H1 (cell line): ENCODE results near the gene PHACTR2. TPM values are rescaled to one million over a fixed set of nuclear protein-coding genes. Genes with fewer than 3 reads are reported as not detected.
A peak's percentile ranks its signal among the peaks of the same experiment; 100 is the strongest.

ENCODE experiments used
- CTCF ChIA-PET: fragments of 300-600 bp; sonication (Branson Sonifier 250); formaldehyde crosslinking; loops from one replicate; lab custom pipeline; 2021; ENCODE audit not compliant: partially characterized antibody; lab: Charles Lee
- POLR2A ChIA-PET: fragments of 300-600 bp; sonication (Branson Sonifier 250); formaldehyde crosslinking; loops from one replicate; lab custom pipeline; 2021; ENCODE audit warnings: inconsistent platforms; ENCODE audit not compliant: partially characterized antibody; lab: Charles Lee
- DNase-seq, 2 experiments: peaks; one replicate each; pipeline versions ENCODE4 v3.0.0 to v3.0.0-alpha.2; 2010 to 2022; ENCODE audit warnings: low spot score in 2 of 2, low read depth in 1 of 2, mixed read lengths in 1 of 2
- FAIRE-seq: peaks from 2 replicates; lab custom pipeline; 2011; peaks lifted over from hg19 to GRCh38; lab: Jason Lieb, UNC
- H2AFZ ChIP-seq: 2 replicates; pipeline ENCODE4 v1.8.1; 2012; ENCODE audit warnings: low read length, inconsistent platforms
- H2AK5ac ChIP-seq: 2 replicates; pipeline ENCODE4 v1.6.1; 2013; ENCODE audit warnings: low read depth, low read length
- H2BK120ac ChIP-seq: replicated peaks from 2 replicates; pipeline ENCODE3; 2013; ENCODE audit warnings: low read depth, low read length, inconsistent platforms
- H2BK12ac ChIP-seq: 2 replicates; pipeline ENCODE4 v1.6.1; 2013; ENCODE audit warnings: low read depth, low read length
- H2BK15ac ChIP-seq: 2 replicates; pipeline ENCODE4 v1.6.1; 2013; ENCODE audit warnings: low read length
- H2BK20ac ChIP-seq: 2 replicates; pipeline ENCODE4 v1.6.1; 2013; ENCODE audit warnings: low read length
- H2BK5ac ChIP-seq: 2 replicates; pipeline ENCODE4 v1.6.1; 2013; ENCODE audit warnings: low read depth, low read length
- H3K14ac ChIP-seq: 2 replicates; pipeline ENCODE4 v1.6.1; 2013; ENCODE audit warnings: inconsistent platforms; ENCODE audit not compliant: insufficient read length
- H3K18ac ChIP-seq: 2 replicates; pipeline ENCODE4 v1.6.1; 2013; ENCODE audit warnings: low read length; ENCODE audit errors: extremely low read depth
- H3K23ac ChIP-seq: 2 replicates; pipeline ENCODE4 v1.6.1; 2013; ENCODE audit warnings: inconsistent platforms; ENCODE audit not compliant: insufficient read length
- H3K23me2 ChIP-seq: 2 replicates; pipeline ENCODE4 v1.6.1; 2013; ENCODE audit warnings: low read depth, low read length
- H3K27ac ChIP-seq: 2 replicates; pipeline ENCODE4 v1.6.1; 2011; ENCODE audit warnings: low read depth, low read length, inconsistent platforms
- H3K27me3 ChIP-seq, 4 experiments: replicated peaks in 1 of 4; 1 replicate in 1 of 4; 2 replicates in 3 of 4; pipeline versions ENCODE4 v1.6.1 to v1.8.1; 2011 to 2013; ENCODE audit warnings: low read length in 3 of 4, mild to moderate bottlenecking in 3 of 4, inconsistent platforms in 2 of 4, mixed read lengths in 2 of 4, moderate library complexity in 1 of 4; ENCODE audit not compliant: control insufficient read depth in 3 of 4, insufficient read depth in 3 of 4; ENCODE audit errors: extremely low read depth in 1 of 4
- H3K36me3 ChIP-seq, 4 experiments: 2 replicates each; pipeline versions ENCODE4 v1.6.1 to v1.8.1; 2011 to 2013; ENCODE audit warnings: mild to moderate bottlenecking in 4 of 4, low read length in 3 of 4, moderate library complexity in 2 of 4, control low read depth in 1 of 4, inconsistent platforms in 1 of 4; ENCODE audit not compliant: insufficient read depth in 4 of 4, control insufficient read depth in 2 of 4
- H3K4ac ChIP-seq: replicated peaks from 2 replicates; pipeline ENCODE3; 2013; ENCODE audit warnings: low read length, low read depth, mixed read lengths, inconsistent platforms; ENCODE audit not compliant: insufficient read length
- H3K4me1 ChIP-seq, 4 experiments: replicated peaks in 1 of 4; 1 replicate in 1 of 4; 2 replicates in 3 of 4; pipeline versions ENCODE4 v1.6.1 to v1.8.1; 2011 to 2013; ENCODE audit warnings: low read length in 3 of 4, inconsistent platforms in 2 of 4, mixed read lengths in 1 of 4; ENCODE audit not compliant: insufficient read depth in 4 of 4, control insufficient read depth in 3 of 4
- H3K4me2 ChIP-seq, 2 experiments: 2 replicates each; pipeline versions ENCODE4 v1.6.1 to v1.8.1; 2011 to 2013; ENCODE audit warnings: low read depth in 2 of 2, low read length in 2 of 2, control low read depth in 1 of 2, inconsistent platforms in 1 of 2, mild to moderate bottlenecking in 1 of 2; ENCODE audit not compliant: insufficient read depth in 1 of 2
- H3K4me3 ChIP-seq, 4 experiments: fragments of 200-600, 300-600 bp in 1 of 4; sonication (generic), shearing (Covaris generic), sonication (Bioruptor Twin) in 1 of 4; 2 replicates each; pipeline versions ENCODE4 v1.5.1 to v1.8.1; 2011 to 2016; ENCODE audit warnings: low read length in 4 of 4, low read depth in 3 of 4, control low read depth in 2 of 4, inconsistent platforms in 2 of 4, mild to moderate bottlenecking in 2 of 4, mixed read lengths in 1 of 4, moderate library complexity in 1 of 4; ENCODE audit not compliant: insufficient read depth in 2 of 4; ENCODE audit errors: extremely low read depth in 1 of 4
- H3K56ac ChIP-seq: replicated peaks from 2 replicates; pipeline ENCODE3; 2013; ENCODE audit warnings: low read depth, mild to moderate bottlenecking, mixed read lengths, low read length, inconsistent platforms; ENCODE audit not compliant: insufficient read length
- H3K79me1 ChIP-seq: 2 replicates; pipeline ENCODE4 v1.6.1; 2013; ENCODE audit warnings: low read depth, low read length, control low read depth
- H3K79me2 ChIP-seq, 2 experiments: 2 replicates each; pipeline versions ENCODE4 v1.6.1 to v1.8.1; 2012 to 2013; ENCODE audit warnings: low read length in 2 of 2, mild to moderate bottlenecking in 2 of 2, inconsistent platforms in 1 of 2; ENCODE audit not compliant: insufficient read depth in 2 of 2, control insufficient read depth in 1 of 2
- H3K9ac ChIP-seq, 4 experiments: replicated peaks in 1 of 4; 1 replicate in 1 of 4; 2 replicates in 3 of 4; pipeline versions ENCODE4 v1.6.1 to v1.8.1; 2011 to 2013; ENCODE audit warnings: low read depth in 3 of 4, low read length in 3 of 4, control low read depth in 2 of 4, mild to moderate bottlenecking in 2 of 4, moderate library complexity in 2 of 4, inconsistent platforms in 1 of 4; ENCODE audit errors: extremely low read depth in 1 of 4
- H3K9me3 ChIP-seq, 2 experiments: 2 replicates each; pipeline versions ENCODE4 v1.6.1 to v1.8.1; 2012 to 2013; ENCODE audit warnings: mild to moderate bottlenecking in 2 of 2, moderate library complexity in 2 of 2, control low read depth in 1 of 2, inconsistent platforms in 1 of 2, low read depth in 1 of 2, low read length in 1 of 2, mixed read lengths in 1 of 2; ENCODE audit not compliant: insufficient read depth in 2 of 2
- H4K20me1 ChIP-seq, 2 experiments: replicated peaks in 1 of 2; 2 replicates each; pipeline versions ENCODE3 to v1.8.1; 2011 to 2013; ENCODE audit warnings: inconsistent platforms in 2 of 2, low read length in 2 of 2, mild to moderate bottlenecking in 1 of 2; ENCODE audit not compliant: insufficient read depth in 2 of 2, control insufficient read depth in 1 of 2
- H4K5ac ChIP-seq: 2 replicates; pipeline ENCODE4 v1.6.1; 2013; ENCODE audit warnings: low read length, low read depth, mixed read lengths, inconsistent platforms; ENCODE audit not compliant: insufficient read length
- H4K8ac ChIP-seq: 2 replicates; pipeline ENCODE4 v1.8.0; 2013; ENCODE audit warnings: mild to moderate bottlenecking, moderate library complexity, low read length, inconsistent platforms; ENCODE audit not compliant: insufficient read depth; ENCODE audit errors: extremely low read depth
- H4K91ac ChIP-seq: replicated peaks from 2 replicates; pipeline ENCODE3; 2013; ENCODE audit warnings: low read length, mixed read lengths, inconsistent platforms; ENCODE audit not compliant: insufficient read length
- CBX8 ChIP-seq: fragments of 300-800, 300-1000 bp; sonication (generic); IDR thresholded peaks from 2 replicates; pipeline ENCODE4 v1.7.1; 2016; ENCODE audit warnings: low read depth, low read length, borderline replicate concordance
- CHD1 ChIP-seq: IDR thresholded peaks from 2 replicates; pipeline ENCODE4 v1.6.1; 2012; ENCODE audit warnings: low read depth, low read length, improper control_type of control experiment
- EGR1 ChIP-seq: IDR thresholded peaks from 2 replicates; pipeline ENCODE4 v1.6.1; 2011; ENCODE audit warnings: low read depth, low read length, borderline replicate concordance
- GTF2F1 ChIP-seq: IDR thresholded peaks from 2 replicates; pipeline ENCODE4 v1.6.1; 2012; ENCODE audit warnings: low read depth, low read length, improper control_type of control experiment, borderline replicate concordance
- RNF2 ChIP-seq: fragments of 200-900, 300-1000 bp; sonication (generic); IDR thresholded peaks from 2 replicates; pipeline ENCODE4 v1.7.1; 2016; ENCODE audit warnings: borderline replicate concordance, low read depth, mild to moderate bottlenecking, antibody characterized with exemption, low read length; ENCODE audit not compliant: poor library complexity, severe bottlenecking; ENCODE audit errors: missing control alignments
- SAP30 ChIP-seq: fragments of 300-600 bp; sonication (generic); IDR thresholded peaks from 2 replicates; pipeline ENCODE4 v1.7.1; 2012; ENCODE audit warnings: low read length, moderate library complexity, mild to moderate bottlenecking, inconsistent platforms; ENCODE audit not compliant: insufficient read depth, insufficient replicate concordance
- SIN3A ChIP-seq, 2 experiments: IDR thresholded peaks in 1 of 2; conservative IDR thresholded peaks in 1 of 2; 2 replicates each; pipeline ENCODE4 v1.6.1; 2011 to 2012; ENCODE audit warnings: low read length in 2 of 2, improper control_type of control experiment in 1 of 2, low read depth in 1 of 2, mild to moderate bottlenecking in 1 of 2
- SP4 ChIP-seq: IDR thresholded peaks from 2 replicates; pipeline ENCODE4 v1.6.1; 2012; ENCODE audit warnings: low read length, inconsistent platforms
- SUZ12 ChIP-seq: fragments of 200-600 bp; sonication (generic); IDR thresholded peaks from 2 replicates; pipeline ENCODE4 v1.6.1; 2012; ENCODE audit warnings: mild to moderate bottlenecking, inconsistent platforms, low read length, moderate library complexity, mixed read lengths
- ZNF274 ChIP-seq: IDR thresholded peaks from 2 replicates; pipeline ENCODE4 v1.7.0; 2012; ENCODE audit warnings: low read length, borderline replicate concordance; ENCODE audit errors: extremely low read depth
- whole genome bisulfite sequencing, 2 experiments: shearing (Covaris generic) in 1 of 2; methylation state at CpG; one replicate each; pipeline versions ENCODE4 v1.1.6 to v1.1.7; 2013 to 2015; ENCODE audit warnings: low lambda C conversion rate in 2 of 2, mixed read lengths in 2 of 2, inconsistent platforms in 1 of 2, low coverage in 1 of 2, missing lambda C conversion rate in 1 of 2; ENCODE audit not compliant: insufficient replicate concordance in 2 of 2, insufficient coverage in 1 of 2, insufficient read length in 1 of 2; ENCODE audit errors: extremely low coverage in 1 of 2, missing lambda C conversion rate in 1 of 2; 5-methylcytosine and 5-hydroxymethylcytosine counted together
- polyA plus RNA-seq, 7 experiments: library from polyadenylated mRNA; depleted of rRNA in 3 of 7; stranded (reverse) in 5 of 7; unstranded in 2 of 7; fragments of >200 nt in 5 of 7; fragments of 200-250 nt in 2 of 7; gene quantifications; 1 replicate in 5 of 7; 2 replicates in 1 of 7; 4 replicates in 1 of 7; pipeline versions ENCODE4 v1.2.1 to v1.2.3, GENCODE V29; 2011 to 2013; ENCODE audit warnings: missing spikeins in 2 of 7, mixed read lengths in 2 of 7
- total RNA-seq: library from RNA; stranded (reverse); fragmentation: NEBNext Ultra II Directional; extraction: Animal tissue kit (Norgen Biotek cat#: 25700); gene quantifications from 2 replicates; pipeline ENCODE4 v1.2.1, GENCODE V29; 2021
- TF ChIP-seq, protein P1 (sequence below): IDR thresholded peaks from 2 replicates; pipeline ENCODE4 v1.6.1; 2012; ENCODE audit warnings: inconsistent platforms

The PHACTR2 gene
- total and polyA plus RNA-seq, 2 of the 8 experiments (the other 6 are each of a cell fraction or from before 2014, with no cell fraction given): 16.9 to 131 TPM

DNA sequence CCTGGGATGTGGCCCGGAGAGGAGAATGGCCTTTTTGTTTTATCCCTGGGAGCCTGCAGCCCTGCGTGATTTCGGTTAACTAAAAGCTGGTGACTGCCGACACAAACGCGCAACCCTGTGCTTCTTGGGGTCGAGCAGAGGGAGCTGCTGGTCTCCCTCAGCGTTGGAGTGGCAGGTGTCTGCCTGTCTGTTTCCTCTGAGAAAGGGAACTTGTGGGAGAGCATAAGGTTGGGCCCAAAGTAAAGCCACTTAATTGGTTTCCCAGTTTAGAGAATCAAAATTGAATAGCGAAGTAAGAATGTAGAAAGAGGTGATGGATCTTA, 165.9 kb downstream of the PHACTR2 start:
- no peak overlapping the region for H4K5ac ChIP-seq
- H3K36me3 ChIP-seq: peaks cover 15 to 43% (median 29%) of the 10 kb centered on the region in 4 experiments
- FAIRE-seq (no peak), DNase-seq (no peak)
- H3K79me1 ChIP-seq: peaks cover 7% of the 10 kb centered on the region
- H3K23me2 ChIP-seq: no peaks in the 10 kb centered on the region; the same call in 1 of the 2 replicates
- ChIA-PET POLR2A (interaction anchor here (0.6 to 3.6 kb wide), 26 partner anchors 9 to 332 kb away, joined by 3 to 20 read pairs (median 4); partner anchors contain the start of gene ZC2HC1B), CTCF (interaction anchor here (0.7 to 4.4 kb wide), 8 partner anchors 55 to 268 kb away, joined by 3 to 22 read pairs (median 3); no protein-coding TSS in a partner anchor)
- H3K4me1 ChIP-seq: 0 out of 7 replicates have a peak, but pooled peaks cover 0 to 2% (median 0%) of the 10 kb centered on the region in 4 experiments
- WGBS, 2 experiments: 2% methylated on average over 9 of the region's 9 CpGs; no CpG with 5 or more reads in 1 of the 2 experiments
- no peaks in the 10 kb centered on the region; a peak in 1 of 7 replicates for H3K27me3 ChIP-seq
- H3K79me2 ChIP-seq: peaks cover 5 to 42% of the 10 kb centered on the region in 2 experiments; a peak in 3 of 4 replicates
- H3K18ac ChIP-seq: 0 out of 2 replicates have a peak overlapping the region, but pooled peaks have one; percentile 73
- no peak overlapping the region; the same call in 1 of the 2 replicates for H2BK12ac ChIP-seq
- no peak overlapping the region for H3K4ac ChIP-seq
- H2BK5ac ChIP-seq: peak overlapping the region; percentile 90
- peak overlapping the region; percentile 57 for H4K91ac ChIP-seq
- H4K20me1 ChIP-seq: peaks cover 0 to 1% of the 10 kb centered on the region in 2 experiments
- H2AK5ac ChIP-seq: peak overlapping the region; percentile 79
- peak overlapping the region; percentile 93; the same call in 1 of the 2 replicates for H4K8ac ChIP-seq
- H3K14ac ChIP-seq: no peak overlapping the region
- H3K27ac ChIP-seq: peak overlapping the region; percentile 87
- H2AFZ ChIP-seq: no peak overlapping the region
- H3K56ac ChIP-seq: no peak overlapping the region
- H3K23ac ChIP-seq: no peak overlapping the region
- H3K4me3 ChIP-seq: peak overlapping the region; percentile 80 to 97 (median 96)
- H3K4me2 ChIP-seq: peak overlapping the region; percentile 82 to 85
- no peak overlapping the region for H2BK120ac ChIP-seq
- no peak overlapping the region for H2BK20ac ChIP-seq
- H3K9ac ChIP-seq: peak overlapping the region; percentile 81 to 96 (median 93)
- H3K9me3 ChIP-seq: no peaks in the 10 kb centered on the region
- no peak overlapping the region; the same call in 1 of the 2 replicates for H2BK15ac ChIP-seq
- TF ChIP-seq EGR1 (no peak), SP4 (no peak), ZNF274 (no peak), RNF2 (no peak), SAP30 (no peak), CBX8 (no peak), GTF2F1 (no peak), SIN3A (conservative IDR thresholded peaks at IDR 0.05 in 1 of 2, IDR thresholded peaks at IDR 0.05 in 1 of 2; ENCODE audit: low read depth in 1 of 2, low read length in 2 of 2) (no peak; a peak in 1 of 4 replicates), CHD1 (no peak), SUZ12 (no peak)
- TF ChIP-seq, protein P1, sequence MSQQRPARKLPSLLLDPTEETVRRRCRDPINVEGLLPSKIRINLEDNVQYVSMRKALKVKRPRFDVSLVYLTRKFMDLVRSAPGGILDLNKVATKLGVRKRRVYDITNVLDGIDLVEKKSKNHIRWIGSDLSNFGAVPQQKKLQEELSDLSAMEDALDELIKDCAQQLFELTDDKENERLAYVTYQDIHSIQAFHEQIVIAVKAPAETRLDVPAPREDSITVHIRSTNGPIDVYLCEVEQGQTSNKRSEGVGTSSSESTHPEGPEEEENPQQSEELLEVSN: no peak
